ENCODE measurements around the gene MAGED4.

Gene MAGED4

DNA sequence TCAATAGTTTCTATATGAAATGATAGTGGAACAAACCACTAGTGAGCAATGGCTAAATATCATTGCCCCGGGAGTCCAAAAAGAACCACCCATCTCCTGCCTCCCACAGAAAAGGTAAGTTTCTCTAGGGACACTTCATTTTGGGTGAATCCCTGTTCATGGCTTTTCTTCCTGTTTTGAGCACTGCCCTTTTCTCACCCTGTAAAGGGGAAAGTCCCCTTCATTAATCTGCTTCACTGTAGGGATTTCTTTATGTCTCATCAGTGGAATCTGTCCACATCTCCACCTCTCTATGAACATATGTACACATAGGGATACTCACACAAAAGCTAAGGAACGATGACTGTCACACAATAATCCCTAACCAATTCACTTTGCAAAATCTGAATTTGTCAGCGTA lies 28.6 kb downstream of the MAGED4 start:
- TF ChIP-seq, protein P1, sequence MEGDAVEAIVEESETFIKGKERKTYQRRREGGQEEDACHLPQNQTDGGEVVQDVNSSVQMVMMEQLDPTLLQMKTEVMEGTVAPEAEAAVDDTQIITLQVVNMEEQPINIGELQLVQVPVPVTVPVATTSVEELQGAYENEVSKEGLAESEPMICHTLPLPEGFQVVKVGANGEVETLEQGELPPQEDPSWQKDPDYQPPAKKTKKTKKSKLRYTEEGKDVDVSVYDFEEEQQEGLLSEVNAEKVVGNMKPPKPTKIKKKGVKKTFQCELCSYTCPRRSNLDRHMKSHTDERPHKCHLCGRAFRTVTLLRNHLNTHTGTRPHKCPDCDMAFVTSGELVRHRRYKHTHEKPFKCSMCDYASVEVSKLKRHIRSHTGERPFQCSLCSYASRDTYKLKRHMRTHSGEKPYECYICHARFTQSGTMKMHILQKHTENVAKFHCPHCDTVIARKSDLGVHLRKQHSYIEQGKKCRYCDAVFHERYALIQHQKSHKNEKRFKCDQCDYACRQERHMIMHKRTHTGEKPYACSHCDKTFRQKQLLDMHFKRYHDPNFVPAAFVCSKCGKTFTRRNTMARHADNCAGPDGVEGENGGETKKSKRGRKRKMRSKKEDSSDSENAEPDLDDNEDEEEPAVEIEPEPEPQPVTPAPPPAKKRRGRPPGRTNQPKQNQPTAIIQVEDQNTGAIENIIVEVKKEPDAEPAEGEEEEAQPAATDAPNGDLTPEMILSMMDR (IDR thresholded peaks at IDR 0.05; ENCODE audit: low read length, missing control alignments), result no peak
- DNase-seq (ENCODE audit: low read depth), result no peak
- no peak overlapping the region for H3K4me3 ChIP-seq (replicated peaks; ENCODE audit: low read depth, low read length)

DNA sequence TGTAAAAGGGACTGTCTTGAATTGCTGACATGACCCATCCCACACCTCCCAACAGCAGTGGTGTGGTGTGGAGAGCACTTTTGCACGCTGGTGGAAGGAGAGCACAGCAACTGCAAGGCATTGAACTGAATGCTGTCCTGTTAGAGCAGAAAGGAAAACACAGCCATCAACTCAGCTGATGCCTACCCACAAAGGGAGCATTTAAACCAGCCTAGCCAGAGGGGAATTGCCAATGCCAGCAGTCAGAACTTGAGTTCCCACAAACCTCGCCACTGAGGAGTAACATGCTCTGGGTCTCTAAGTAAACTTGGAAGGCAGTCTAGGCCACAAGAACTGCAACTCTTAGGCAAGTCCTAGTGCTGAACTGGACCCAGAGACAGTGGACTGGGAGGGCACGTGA lies 31.9 kb downstream of the MAGED4 start:
- TF ChIP-seq, protein P1 (IDR thresholded peaks at IDR 0.05; ENCODE audit: low read length, missing control alignments), result no peak
- DNase-seq (ENCODE audit: low read depth), result no peak
- H3K4me3 ChIP-seq (replicated peaks; ENCODE audit: low read depth, low read length), result no peak overlapping the region

DNA sequence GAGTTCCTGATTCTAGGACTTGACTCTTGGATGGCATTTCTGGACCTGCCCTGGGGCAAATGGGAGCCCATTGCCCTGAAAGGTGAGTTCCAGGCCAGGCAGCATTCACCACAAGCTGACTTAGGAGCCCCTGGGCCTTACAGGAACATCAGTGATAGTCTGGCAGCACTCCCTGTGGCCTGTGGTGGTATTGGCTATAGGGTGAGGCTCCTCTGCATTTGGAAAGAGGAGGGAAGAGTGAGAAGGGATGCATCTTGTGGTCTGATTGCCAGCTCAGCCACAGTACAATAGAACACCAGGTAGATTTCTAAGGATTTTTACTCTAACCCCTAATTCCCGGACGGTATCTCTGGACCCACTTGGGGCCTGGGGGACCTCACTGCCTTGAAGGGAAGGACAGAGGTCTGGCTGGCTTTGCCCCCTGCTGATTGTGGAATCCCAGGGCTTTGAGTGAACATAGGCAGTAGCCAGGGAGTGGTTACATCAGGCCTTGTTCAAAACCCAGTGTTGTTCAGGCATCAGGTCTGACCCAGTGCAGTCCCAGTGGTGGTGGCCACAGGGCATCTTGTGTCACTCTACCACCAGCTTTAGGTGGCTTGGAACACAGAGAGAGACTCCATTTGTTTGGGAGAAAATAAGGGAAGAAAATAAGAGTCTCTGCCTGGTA lies 32.9 kb downstream of the MAGED4 start:
- no peak overlapping the region for H3K4me3 ChIP-seq (replicated peaks; ENCODE audit: low read depth, low read length)
- no peak for DNase-seq (ENCODE audit: low read depth)

DNA sequence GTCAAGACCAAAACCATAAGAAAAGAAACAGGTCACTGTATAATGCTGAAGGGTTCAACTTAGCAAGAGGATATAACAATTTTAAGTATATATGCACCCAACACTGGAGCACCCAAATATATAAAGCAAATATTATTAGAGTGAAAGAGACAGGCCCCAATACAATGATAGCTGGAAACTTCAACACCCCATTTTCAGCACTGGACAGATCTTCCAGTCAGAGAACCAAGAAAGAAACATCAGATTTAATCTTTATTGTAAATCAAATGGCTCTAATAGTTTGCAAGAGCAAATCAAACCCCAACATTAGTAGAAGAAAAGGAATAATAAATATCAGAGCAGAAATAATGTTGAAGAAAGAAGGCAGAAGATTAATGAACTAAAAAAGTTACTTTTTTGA lies 36.2 kb downstream of the MAGED4 start:
- TF ChIP-seq, protein P1 (IDR thresholded peaks at IDR 0.05; ENCODE audit: low read length, missing control alignments), result no peak
- DNase-seq (ENCODE audit: low read depth), result no peak
- no peak overlapping the region for H3K4me3 ChIP-seq (replicated peaks; ENCODE audit: low read depth, low read length)

More for the DNA sequence above, 32.9 kb downstream of the MAGED4 start:
- TF ChIP-seq, protein P1 (IDR thresholded peaks at IDR 0.05; ENCODE audit: low read length, missing control alignments), result no peak

All from fibroblast of pulmonary artery (primary cell).